Vagina (tissue), 2 donors: Measurements from ENCODE around the gene RBFOX1. TPM values are rescaled to one million over a fixed set of nuclear protein-coding genes. Genes with fewer than 3 reads are reported as not detected.

ENCODE experiments used
- DNase-seq, 2 donors: peaks; one replicate each; pipeline ENCODE4 v3.0.0-alpha.2; 2017; ENCODE audit errors: extremely low spot score in 2 of 2
- H3K27ac ChIP-seq: fragments of 200-600 bp; sonication (generic); one replicate; pipeline ENCODE4 v1.5.1; 2019
- H3K27me3 ChIP-seq: fragments of 200-600 bp; sonication (generic); one replicate; pipeline ENCODE4 v1.5.1; 2019
- H3K36me3 ChIP-seq, 2 donors: fragments of 200-600 bp; sonication (generic); one replicate each; pipeline ENCODE4 v1.5.1; 2017 to 2019
- H3K4me1 ChIP-seq: fragments of 200-600 bp; sonication (generic); one replicate; pipeline ENCODE4 v1.5.1; 2019
- H3K4me3 ChIP-seq, 2 donors: fragments of 200-600 bp; sonication (generic); 1 replicate in 1 of 2; 2 replicates in 1 of 2; pipeline ENCODE4 v1.5.1; 2016 to 2019
- H3K9me3 ChIP-seq: fragments of 200-600 bp; sonication (generic); one replicate; pipeline ENCODE4 v1.5.1; 2019
- POLR2A ChIP-seq, 2 donors: fragments of 450-650 bp; IDR thresholded peaks; one replicate each; pipeline ENCODE4 v1.6.1; 2017; ENCODE audit warnings: antibody characterized with exemption in 2 of 2, mild to moderate bottlenecking in 2 of 2, moderate library complexity in 2 of 2
- POLR2AphosphoS5 ChIP-seq, 2 donors: sonication (generic); formaldehyde crosslinking; IDR thresholded peaks; one replicate each; pipeline ENCODE4 v1.9.0; 2017; ENCODE audit warnings: antibody characterized with exemption in 2 of 2, mild to moderate bottlenecking in 2 of 2, low read depth in 1 of 2; ENCODE audit not compliant: insufficient read depth in 1 of 2
- intact Hi-C: fragments of 100-400 bp; cut with DNase I; formaldehyde crosslinking; loops from one replicate; pipeline ENCODE4 v1.15.1; 2023
- total RNA-seq: library from RNA; depleted of rRNA; stranded (reverse); fragments of >200 nt; gene quantifications from one replicate; pipeline ENCODE4 v1.2.3, GENCODE V29; 2016
- TF ChIP-seq, protein P1 (sequence below), 3 experiments: fragments of 450-650 bp in 2 of 3; fragments of 200-600 bp in 1 of 3; sonication (generic) in 1 of 3; IDR thresholded peaks; one replicate each; pipeline ENCODE4 v1.5.1; 2017 to 2019; ENCODE audit warnings: antibody characterized with exemption in 3 of 3, mild to moderate bottlenecking in 2 of 3, moderate library complexity in 2 of 3

Gene RBFOX1
- total RNA-seq, 1 donor from 2014 or later, result 6.6 TPM

DNA sequence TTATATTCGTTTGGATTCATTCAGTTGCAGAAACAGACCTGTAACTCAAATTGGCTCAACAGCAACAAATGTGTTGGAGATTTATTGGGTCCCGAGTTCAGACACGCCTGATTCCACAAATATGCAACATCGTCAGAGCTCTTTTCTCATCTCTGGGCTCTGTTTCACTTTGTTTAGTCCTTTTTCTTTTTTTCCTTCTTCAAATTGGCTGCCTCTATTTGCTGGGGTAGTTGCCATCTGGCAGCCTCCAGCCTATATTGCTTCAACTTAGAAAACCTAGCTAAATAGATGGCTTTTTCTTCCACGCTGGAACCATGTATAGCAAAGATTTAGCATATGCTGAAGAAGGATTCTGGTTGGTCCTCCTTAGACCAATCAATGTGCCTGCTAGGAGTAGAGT lies 398.5 kb downstream of the RBFOX1 start:
- DNase-seq, result no peak
- TF ChIP-seq, protein P1, sequence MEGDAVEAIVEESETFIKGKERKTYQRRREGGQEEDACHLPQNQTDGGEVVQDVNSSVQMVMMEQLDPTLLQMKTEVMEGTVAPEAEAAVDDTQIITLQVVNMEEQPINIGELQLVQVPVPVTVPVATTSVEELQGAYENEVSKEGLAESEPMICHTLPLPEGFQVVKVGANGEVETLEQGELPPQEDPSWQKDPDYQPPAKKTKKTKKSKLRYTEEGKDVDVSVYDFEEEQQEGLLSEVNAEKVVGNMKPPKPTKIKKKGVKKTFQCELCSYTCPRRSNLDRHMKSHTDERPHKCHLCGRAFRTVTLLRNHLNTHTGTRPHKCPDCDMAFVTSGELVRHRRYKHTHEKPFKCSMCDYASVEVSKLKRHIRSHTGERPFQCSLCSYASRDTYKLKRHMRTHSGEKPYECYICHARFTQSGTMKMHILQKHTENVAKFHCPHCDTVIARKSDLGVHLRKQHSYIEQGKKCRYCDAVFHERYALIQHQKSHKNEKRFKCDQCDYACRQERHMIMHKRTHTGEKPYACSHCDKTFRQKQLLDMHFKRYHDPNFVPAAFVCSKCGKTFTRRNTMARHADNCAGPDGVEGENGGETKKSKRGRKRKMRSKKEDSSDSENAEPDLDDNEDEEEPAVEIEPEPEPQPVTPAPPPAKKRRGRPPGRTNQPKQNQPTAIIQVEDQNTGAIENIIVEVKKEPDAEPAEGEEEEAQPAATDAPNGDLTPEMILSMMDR (IDR thresholded peaks at IDR 0.05), result no peak
- peak in 1 of 2 donors; percentile 7 for TF ChIP-seq POLR2AphosphoS5 (IDR thresholded peaks at IDR 0.05; ENCODE audit: insufficient read depth in 1 of 2, low read depth in 1 of 2)
- no peaks in the 10 kb centered on the region for H3K36me3 ChIP-seq
- no peak overlapping the region for H3K4me3 ChIP-seq
- H3K4me1 ChIP-seq, result no peaks in the 10 kb centered on the region
- no peak overlapping the region for H3K27ac ChIP-seq
- no peaks in the 10 kb centered on the region for H3K27me3 ChIP-seq
- no peaks in the 10 kb centered on the region for H3K9me3 ChIP-seq
- intact Hi-C loops, result no loop called here

DNA sequence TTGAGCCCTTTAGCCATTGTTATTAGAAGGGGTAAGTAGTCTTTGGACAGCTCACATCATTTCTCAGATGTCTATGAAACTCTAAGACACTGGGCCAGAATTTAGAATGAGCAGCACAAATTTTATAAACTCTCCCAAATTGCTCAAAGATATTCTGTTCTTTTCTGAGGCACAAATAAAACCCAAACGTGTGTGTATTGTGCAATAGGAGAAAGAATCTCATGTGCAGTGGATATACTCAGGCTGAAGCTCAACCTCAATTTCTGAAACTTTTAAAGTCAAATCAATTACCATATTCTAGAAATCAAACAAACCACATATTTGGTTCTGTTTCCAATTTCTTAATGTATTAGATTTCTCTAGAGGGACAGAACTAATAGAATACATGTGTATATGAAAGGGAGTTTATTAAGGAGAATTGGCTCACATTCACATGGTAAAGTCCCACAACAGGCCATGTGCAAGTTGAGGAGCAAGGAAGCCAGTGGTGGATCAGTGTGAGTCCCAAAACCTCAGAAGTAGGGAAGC lies 403.6 kb downstream of the RBFOX1 start:
- no peaks in the 10 kb centered on the region for H3K36me3 ChIP-seq
- no peak for DNase-seq
- H3K9me3 ChIP-seq, result no peaks in the 10 kb centered on the region
- H3K27ac ChIP-seq, result no peak overlapping the region
- intact Hi-C loops, result no loop called here
- no peaks in the 10 kb centered on the region for H3K4me1 ChIP-seq
- no peaks in the 10 kb centered on the region for H3K27me3 ChIP-seq
- no peak overlapping the region for H3K4me3 ChIP-seq
- TF ChIP-seq POLR2A (IDR thresholded peaks at IDR 0.05) (no peak), POLR2AphosphoS5 (IDR thresholded peaks at IDR 0.05; ENCODE audit: insufficient read depth in 1 of 2, low read depth in 1 of 2) (no peak)
- TF ChIP-seq, protein P1 (IDR thresholded peaks at IDR 0.05), result no peak

DNA sequence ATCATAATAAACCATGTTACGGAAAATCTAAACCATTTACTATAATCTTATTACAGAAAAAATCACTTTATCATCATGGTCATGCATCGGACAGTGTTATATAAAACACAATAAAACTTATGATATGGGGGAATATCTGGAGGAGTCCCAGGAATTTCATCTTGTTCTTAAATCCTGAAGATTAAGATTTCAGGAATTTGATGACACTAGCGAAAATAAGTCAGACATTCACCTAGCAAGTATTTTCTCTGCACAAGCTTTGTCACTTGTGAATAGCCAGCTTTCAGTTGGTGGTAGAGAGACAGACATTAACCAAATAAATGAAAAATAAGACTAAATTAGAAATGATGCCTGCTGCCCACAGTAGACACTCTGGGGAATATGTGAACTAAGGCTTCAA lies 410.0 kb downstream of the RBFOX1 start:
- TF ChIP-seq, protein P1 (IDR thresholded peaks at IDR 0.05), result no peak
- TF ChIP-seq POLR2A (IDR thresholded peaks at IDR 0.05) (no peak), POLR2AphosphoS5 (IDR thresholded peaks at IDR 0.05; ENCODE audit: insufficient read depth in 1 of 2, low read depth in 1 of 2) (no peak)
- Histone ChIP-seq H3K27me3 (no peaks in the 10 kb centered on the region), H3K4me3 (no peak overlapping the region), H3K4me1 (peaks cover 28% of the 10 kb centered on the region), H3K9me3 (no peaks in the 10 kb centered on the region), H3K36me3 (no peaks in the 10 kb centered on the region), H3K27ac (no peak overlapping the region)
- DNase-seq, result no peak
- intact Hi-C loops, result no loop called here

DNA sequence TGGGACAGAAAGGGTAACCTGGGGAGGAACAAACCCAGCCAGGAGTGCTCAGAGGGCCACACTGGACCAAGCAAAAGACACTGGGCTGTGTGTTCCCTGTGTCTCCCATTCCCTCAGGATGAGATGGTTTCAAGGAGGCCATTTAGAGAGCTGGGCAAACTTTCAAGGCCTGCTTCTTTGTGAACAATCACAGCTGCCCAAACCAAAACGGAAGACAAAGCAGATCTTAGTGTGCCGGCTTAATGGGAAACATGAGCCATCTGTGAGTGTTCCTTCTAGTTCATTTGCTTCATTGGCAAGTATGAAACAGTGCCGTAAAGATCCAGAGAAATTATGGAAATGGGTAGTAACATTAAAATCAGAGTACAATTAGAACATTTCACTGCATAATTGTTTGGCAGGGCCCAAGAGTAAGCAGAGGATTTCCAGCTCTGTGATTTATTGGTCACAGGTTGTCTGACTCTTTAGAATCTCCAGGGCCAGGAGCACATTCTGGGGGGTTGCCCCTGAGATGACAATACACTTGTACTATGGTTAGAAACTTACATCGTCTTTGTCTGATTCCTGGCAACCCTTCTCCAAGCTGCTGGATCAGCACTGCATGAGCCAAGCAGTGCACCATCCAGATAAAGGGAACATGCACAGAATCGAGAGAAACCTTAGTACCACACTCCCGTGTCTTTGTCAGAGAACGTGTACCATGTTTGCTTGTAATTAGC lies 412.1 kb downstream of the RBFOX1 start:
- Histone ChIP-seq H3K9me3 (no peaks in the 10 kb centered on the region), H3K4me3 (no peak overlapping the region), H3K27ac (no peak overlapping the region), H3K4me1 (peaks cover 28% of the 10 kb centered on the region), H3K27me3 (no peaks in the 10 kb centered on the region), H3K36me3 (no peaks in the 10 kb centered on the region)
- TF ChIP-seq POLR2AphosphoS5 (IDR thresholded peaks at IDR 0.05; ENCODE audit: insufficient read depth in 1 of 2, low read depth in 1 of 2) (no peak), POLR2A (IDR thresholded peaks at IDR 0.05) (no peak)
- TF ChIP-seq, protein P1 (IDR thresholded peaks at IDR 0.05), result no peak
- no peak for DNase-seq
- intact Hi-C loops, result no loop called here

DNA sequence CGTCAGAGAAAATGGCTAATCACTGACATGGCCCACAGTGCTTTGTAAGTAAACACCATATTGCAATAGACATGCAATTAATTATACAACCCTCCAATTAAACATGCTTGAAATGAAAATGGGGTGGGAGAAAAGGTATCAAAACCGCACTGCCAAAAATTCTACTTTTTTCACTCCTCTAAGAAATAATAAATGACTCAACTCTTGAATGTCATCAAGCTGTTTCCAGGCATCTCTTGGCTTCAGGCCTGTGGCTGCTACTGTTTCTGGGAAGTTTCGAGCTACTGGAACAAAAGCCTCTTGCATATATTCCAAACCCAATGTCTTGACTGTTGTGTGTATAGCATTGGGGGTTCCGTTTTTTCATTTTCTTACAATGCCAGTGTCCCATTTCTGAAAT lies 412.6 kb downstream of the RBFOX1 start:
- Histone ChIP-seq H3K9me3 (no peaks in the 10 kb centered on the region), H3K36me3 (no peaks in the 10 kb centered on the region), H3K4me3 (no peak overlapping the region), H3K27me3 (no peaks in the 10 kb centered on the region), H3K4me1 (peaks cover 28% of the 10 kb centered on the region), H3K27ac (no peak overlapping the region)
- DNase-seq, result no peak
- TF ChIP-seq, protein P1 (IDR thresholded peaks at IDR 0.05), result no peak
- TF ChIP-seq POLR2AphosphoS5 (IDR thresholded peaks at IDR 0.05; ENCODE audit: insufficient read depth in 1 of 2, low read depth in 1 of 2) (no peak), POLR2A (IDR thresholded peaks at IDR 0.05) (no peak)
- intact Hi-C loops, result no loop called here
